GM23248 (cell line): ENCODE measurements around the gene C1orf35.

ENCODE experiments used
- EZH2 ChIP-seq: fragments of 200-600 bp; sonication (generic); IDR thresholded peaks from 2 replicates; pipeline ENCODE4 v1.6.1; 2018; ENCODE audit warnings: antibody characterized with exemption, mild to moderate bottlenecking; ENCODE audit not compliant: insufficient read depth, poor library complexity, severe bottlenecking
- EZH2phosphoT487 ChIP-seq: fragments of 200-600 bp; sonication (generic); IDR thresholded peaks from 2 replicates; pipeline ENCODE4 v1.6.1; 2018; ENCODE audit warnings: antibody characterized with exemption, moderate library complexity, mild to moderate bottlenecking, low read depth; ENCODE audit not compliant: insufficient read depth

DNA sequence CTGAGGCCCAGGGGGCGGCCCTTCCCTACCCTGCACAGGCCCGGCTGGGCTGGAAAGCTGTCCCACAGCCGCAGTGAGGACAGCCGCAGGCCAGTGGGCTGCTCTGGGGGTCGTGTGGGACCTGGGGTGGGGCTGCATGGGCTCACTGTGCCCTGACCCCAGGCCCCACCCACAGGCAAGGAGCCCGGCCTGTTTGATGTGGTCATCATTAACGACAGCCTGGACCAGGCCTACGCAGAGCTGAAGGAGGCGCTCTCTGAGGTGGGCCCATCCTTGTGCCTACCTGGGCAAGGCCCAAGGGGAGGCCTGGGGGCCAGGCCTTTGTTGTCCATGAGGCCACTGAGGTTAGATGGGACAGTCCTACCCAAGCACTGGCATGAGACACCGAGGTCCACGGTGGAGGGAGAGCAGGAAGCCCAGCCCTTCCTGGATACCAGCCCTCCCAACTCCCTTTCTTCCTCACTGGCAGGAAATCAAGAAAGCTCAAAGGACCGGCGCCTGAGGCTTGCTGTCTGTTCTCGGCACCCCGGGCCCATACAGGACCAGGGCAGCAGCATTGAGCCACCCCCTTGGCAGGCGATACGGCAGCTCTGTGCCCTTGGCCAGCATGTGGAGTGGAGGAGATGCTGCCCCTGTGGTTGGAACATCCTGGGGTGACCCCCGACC, 45.2 kb upstream of the C1orf35 start:
- TF ChIP-seq EZH2 = no peak
- no peak for TF ChIP-seq EZH2phosphoT487
